ENCODE data around the gene KIF6.

Gene KIF6

DNA sequence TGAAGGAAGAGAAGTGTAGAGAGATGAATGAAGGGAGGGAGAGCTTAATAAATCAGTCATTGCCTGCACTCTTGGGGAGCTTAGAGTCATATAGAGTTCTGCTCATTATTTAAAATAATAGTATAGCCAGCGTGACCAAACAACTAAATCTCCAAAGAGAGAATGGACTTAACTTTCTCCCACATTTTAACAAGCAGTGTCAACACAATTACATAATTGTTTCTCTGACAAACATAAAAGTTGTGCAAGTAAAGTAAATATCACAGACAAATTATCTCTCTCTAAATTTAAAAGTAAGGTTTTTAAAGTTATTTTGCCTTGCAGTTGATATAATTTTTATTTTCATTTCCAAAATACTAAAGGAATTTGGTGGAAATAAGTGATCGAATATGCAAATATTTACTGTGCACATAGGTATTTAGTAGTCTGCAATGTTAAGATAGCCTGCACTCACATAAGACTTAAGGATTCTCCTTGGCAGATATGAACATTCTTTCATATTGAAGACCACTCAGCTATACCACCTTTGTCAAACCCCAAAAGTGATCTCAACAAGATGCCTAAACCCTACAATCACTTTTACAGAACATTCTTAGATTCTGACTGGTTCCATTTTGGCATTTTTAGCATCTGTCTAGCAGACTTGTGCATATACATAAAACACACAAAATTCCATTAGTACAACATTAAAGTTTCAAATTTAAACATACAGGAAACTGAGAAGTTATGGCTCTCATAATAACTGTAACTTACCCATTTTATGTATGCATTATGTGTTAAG is 67.7 kb downstream of the KIF6 start:
- no peak for DNase-seq

DNA sequence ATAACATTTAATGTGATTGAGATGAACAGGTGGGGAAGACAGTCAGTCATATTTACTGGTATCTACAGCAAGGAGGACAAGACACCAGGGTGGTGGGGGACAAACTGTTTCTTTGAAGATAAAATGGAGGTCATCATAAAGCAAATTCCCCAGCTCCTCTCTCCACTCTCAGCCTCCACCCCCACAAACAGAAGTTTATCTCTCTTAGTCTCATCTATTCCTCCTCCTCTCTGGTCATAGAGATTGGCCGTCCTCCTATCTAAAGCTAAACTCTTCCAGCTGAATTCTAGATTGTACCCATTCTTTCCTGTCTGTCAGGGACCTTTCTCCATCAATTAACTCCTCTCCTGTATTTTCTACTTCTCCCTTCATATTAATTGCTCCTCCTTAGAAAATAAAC is 71.1 kb downstream of the KIF6 start:
- no peak for DNase-seq

DNA sequence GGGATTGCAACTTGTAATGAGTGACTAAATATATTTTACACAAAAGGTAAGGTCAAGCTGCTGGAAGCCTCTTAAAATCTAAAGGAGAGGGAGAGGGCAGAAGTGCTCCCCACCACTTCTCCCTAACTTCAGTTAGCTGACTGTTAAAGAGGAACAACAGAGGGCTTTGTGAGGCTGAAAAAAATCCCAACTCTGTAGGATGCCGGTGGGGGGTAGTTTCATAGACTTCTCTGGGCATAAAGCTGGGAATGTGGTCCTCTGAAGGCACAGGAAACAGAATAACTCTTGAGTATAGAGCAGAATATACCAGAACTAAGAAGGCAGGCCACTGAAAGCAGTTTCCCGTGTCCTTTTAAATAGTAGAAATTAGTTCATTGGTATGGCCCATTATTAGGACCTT is 71.6 kb downstream of the KIF6 start:
- DNase-seq, result no peak

DNA sequence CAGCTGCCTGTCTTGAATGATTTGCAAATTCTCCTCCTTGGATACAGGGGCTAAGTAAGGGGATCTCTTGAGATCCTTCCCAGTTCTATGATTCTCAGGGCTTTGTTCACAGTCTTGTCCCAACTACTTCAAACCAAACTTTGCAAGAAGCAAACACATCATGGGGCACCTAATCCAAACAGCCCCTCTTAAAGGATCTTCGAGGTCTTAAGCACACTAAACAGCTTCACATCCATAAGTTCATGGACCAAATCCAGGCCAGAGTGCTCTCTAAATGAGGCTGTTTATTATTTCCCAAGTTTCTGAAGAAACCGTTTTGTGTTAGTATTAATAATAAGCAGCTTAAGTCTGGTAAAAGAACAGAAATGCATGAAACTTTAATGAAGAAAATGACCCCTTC is 75.2 kb downstream of the KIF6 start:
- no peak for DNase-seq

DNA sequence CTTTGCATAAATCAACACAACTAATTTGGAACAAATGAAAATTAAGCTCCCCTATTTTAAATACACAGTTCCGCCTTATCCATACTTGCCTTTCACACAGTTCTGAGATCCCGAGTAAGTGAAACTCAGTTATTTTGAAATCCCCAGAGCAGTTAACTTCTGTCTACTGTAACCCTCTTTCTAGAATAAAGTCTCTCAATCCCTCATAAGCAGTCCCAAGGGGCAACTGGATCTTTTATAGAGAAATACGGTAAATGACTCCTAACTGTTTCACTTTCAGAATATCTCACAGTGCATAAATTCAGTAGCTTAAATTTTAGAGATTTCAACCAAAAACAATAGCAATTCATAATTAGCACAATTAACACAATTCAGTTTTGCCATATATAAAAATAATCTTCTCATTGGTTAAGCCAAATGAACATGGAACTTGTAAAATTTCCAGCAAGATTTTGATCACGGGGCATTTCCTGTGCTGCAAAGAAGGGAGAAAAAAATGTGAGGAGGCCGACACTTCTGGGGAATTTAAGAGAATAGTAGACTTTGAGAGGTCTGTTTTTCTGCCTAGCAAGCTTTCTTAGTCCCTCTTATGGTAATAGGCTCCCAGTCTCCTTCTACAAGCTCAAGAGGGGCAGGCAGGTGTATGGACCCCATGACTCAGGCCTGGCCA is 78.3 kb downstream of the KIF6 start:
- DNase-seq, result no peak

DNA sequence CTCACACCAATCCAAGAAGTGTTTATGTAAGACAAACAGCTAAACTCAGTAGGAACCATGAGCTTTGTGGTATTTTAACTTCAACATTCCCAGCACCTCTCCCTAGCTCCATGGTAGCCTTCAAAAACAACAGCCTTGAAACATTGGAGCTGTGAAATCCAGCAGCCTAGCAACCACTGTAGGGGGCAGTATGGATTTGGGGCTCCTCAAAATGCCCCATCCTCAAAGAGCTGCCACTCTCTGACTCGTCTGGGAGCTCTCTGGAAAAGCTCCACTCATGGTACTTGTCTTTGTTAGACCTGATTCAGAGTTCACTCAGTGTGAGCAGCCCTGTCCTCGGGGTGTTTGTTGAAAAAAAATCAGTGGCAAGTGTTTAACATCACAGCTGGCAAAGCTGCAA is 82.9 kb downstream of the KIF6 start:
- DNase-seq, result no peak

DNA sequence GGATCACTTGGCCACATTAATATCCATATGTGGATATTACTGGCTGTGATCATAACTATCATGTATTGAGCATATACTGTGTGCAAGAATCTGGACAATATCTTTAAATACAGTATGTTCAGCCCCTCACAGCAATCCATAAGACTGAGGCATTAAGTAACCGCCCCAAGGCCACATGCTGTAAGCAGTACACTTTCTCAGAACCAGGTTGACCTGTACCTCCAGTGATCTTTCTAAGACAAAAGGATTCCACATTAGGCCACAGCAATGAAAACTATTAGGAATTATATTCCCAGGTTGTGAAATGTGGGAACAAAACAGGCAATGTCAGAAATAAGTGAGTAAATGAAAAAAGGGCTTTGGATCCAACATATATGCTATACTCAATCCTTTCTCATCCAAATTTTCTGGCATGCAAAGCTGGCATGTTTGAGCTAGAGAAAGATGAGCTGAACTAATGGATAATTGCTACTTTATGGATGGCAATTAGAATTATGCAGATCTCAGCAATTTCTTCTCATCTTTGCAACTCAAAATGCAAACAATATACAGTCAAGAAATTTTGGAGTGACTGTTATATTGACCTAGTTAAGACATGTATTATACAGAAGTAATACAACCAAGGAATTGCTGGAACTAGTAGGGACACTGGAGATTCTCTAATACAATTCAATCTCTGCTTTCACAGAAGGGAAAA is 86.9 kb downstream of the KIF6 start:
- no peak for DNase-seq

DNA sequence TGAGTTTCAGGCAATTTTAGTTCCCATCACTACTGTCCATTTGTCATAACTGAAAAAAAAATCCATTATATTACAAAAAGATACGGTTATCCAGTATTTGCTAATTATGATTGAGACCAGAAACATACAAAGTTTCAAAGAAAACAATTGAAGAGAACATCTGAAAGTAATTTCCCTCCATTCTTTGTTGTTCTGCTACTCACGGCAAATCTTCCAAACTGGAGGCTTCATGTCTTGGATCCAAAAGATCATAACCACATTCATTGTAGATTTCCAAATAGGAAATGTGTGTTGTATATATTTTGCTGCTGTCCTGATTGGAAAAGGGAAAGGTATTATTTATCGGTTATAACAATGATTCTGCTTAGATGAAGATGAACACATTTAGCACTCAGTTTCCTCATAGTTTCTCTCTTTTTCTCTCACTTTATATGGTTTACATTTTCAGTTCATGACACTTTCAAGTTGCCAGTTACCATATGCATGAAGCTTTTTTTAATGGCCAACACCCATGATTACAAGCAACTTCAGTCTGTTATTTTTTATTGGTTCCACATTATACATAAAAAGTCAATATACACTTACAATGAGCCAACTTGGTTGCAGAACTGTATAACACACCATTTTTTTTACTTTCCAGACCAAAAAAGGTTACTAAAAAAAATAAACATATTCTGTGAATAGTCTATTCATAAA is 90.4 kb downstream of the KIF6 start:
- DNase-seq, result no peak

DNA sequence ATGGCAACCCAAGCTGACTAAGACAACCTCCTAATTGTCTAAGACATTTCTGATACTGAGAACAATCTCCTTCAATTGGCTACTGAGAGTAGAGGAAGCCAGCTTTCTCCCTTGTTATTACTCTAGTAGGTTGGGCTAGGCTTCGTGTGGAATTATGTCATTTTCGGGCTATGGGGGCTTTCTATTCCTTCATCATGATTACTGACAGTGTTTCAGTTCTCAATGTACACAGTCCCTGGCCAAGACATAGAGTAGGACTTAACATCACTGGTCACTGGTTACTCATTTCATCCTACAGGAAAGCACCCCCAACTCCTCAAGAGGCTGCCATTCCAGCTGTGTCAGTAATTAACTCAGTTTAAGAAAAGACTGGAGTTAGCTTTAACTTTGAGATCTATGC is 100.0 kb downstream of the KIF6 start:
- no peak for DNase-seq

DNA sequence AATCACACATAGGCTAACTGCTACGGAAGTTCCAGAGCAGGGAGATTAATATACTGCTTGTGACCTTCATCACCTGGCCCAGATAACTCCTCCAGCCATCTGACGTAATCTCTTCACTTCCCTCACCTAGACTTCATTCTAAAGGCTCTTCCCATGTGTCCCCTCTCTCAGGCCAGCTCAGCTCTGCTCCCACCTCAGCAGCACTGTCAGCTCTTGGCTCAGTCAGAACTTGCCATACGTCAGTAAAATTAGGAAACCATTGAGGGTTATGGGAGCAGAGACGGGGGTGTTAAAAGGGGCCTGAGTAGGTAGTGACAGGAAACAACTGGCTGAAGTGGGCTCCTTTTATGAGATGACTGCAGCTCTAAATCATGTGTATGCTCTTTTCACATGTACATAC is 101.5 kb downstream of the KIF6 start:
- no peak for DNase-seq

DNA sequence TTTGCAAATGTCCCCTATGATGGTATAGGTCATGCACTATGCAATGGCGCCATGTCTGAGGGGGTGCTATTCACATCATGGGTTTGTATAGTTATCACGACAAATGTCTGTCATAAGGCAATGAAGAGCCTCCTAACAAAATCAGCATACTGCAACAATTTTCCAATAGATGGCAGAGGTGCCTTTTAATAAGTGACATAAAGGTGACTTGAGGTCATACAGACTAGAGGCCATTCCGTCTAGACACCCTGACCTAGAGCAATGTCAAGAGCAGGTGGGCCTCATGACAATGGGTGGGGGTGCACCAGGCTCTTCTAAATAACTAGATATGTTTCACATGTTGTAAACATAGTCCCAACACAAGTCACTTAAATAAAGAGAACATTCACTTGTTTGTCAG is 107.7 kb downstream of the KIF6 start:
- no peak for DNase-seq

DNA sequence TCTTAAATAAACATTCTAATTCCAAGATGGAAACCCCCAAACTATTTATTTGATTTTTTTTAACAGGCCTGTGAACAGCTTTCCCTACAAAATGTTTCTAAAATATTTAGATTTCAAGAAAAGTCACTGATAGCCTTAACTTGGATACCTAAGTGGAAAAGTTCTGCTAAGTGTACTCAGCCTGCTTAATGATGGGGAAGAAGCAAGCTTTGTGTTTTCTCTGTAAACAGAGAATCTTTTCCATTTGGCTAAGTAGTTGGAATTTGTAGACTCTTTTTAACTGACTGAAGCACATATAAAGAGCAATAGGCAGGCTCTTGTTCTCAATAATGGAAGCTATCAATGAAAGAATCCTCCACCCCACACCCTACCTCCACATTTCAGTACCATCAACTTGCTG is 108.2 kb downstream of the KIF6 start:
- no peak for DNase-seq

DNA sequence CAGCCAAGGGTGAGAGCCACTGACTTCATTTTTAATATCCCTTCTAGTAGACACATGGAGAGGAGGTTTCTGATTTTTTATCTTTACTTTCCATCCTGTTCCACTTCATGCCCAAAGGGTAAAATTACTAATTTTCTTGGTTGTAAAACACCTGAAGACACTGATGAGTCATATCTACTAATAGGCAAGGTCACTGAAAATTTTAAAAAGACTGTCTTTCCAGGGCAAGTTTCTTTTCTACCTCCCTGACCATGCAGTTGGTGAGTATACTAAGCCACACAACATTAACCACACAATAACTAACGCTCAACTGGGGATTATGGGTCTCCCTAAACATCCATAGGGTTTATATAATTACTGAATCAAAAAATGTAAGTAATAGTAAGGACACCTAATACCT is 109.6 kb downstream of the KIF6 start:
- DNase-seq, result no peak

DNA sequence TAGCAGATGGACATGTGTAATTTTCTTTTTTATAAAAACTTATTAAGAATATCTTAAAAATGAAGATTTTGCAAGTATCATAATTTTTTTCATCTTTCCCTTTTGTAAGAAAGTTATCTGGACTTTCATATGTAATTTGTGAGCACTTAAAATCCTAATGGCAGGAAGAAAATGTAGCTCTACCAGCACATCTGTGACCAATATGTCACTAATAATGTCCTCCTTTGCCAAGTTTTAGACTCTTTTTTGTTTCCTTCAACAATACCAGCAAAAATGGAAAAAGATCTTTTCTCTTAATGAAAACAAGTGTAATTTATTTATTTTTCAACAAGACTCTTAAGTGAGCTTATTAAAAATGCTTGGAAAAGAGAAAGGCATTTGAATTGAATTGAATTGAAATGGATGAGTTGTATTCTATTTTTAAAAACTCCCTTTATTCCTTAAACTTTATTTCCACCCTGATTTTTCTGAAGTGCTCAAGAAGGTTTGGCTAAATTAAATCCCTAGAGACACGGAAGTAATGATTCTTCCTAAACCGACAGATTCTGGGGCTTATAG is 110.7 kb downstream of the KIF6 start:
- DNase-seq, result no peak

DNA sequence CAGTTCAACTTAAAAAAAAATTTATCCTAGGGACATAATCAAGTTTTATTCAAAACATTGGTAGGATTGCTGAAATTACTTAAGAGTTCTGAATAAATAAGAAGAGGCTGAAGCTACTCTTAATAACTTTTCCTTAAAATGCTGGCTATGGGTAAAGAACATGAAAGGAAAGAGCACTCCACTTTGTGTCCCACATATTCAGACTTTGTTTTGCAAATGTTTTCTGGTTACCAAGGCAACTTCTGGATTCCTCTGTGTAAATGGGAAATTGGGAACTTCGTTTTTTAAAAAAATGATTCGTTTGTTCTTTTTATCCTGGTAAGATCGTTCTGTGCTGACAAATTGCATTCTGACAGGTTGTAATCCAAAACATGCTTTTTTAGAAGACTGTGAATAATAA is 115.0 kb downstream of the KIF6 start:
- DNase-seq, result no peak

DNA sequence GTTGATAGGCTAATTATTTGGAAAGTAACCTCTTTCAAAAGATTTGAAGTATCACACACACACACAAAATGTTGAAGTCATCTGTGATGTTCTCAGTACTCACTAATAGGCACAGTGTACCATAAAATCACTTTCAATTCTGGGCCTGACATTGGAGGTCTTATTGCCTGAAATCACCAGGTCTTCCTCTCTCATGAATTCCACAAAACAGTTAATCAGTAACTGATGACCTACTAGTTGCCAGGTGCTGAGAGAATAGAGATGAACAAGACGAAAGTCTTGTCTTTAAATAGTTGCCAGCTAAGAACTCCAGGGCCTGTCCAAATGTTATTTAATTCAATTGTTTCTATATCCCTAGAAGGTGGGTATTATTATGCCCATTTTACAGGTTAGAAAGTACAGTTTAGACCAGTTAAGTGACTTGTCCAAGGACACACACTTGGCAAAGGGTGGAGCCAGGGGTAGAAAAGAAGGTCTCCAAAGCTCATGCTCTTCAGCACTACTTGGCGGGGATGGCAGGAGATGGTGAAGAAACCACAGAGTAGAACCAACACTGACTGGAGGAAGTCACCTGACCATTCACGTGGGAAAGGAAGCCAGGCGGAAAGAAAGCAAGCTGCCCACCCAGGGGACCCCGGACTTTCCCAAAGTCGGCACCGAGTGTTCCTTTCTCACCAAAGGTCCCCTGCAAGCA is 116.4 kb downstream of the KIF6 start:
- no peak for DNase-seq

DNA sequence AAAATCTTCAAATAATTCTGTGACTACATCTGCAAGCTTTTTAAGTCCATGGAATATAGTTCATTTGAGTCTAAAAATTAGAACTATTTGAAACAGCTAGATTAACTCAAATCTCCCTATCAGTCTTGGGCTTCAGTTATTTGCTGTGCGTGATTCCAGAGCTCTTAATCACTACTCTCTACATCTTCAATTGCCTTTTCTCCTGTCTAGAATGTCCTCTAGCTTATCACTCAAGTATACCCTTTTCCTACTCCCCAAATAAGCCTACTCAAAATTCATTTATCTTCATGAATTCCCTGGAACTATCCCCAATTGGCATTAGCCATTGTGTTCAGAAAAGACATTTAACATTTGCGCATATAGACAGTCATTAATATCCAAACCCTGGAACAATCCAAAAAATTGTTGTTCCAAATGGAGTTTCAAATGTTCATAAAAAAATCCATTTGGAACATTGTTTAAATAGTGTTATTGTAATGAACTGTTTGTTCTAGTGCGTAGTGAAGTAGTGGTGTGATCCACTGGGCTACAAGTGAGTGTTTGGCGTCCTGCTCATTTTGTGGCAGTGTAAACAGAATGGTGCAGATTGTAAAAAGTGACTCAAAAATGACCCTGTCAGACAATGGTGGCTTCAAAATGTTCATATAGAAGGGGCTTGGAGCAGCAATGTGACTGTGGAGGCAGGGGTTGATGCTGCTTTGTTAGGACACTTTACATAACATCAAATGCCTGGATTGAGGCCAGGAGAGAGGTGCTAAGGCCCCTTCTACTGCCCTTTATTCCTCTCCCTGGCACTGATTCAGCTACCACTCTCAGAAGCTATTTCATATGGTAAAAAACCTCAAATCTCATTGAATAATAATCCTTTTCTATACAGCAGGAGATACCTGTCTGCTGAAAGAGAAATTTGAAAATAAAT is 122.3 kb downstream of the KIF6 start:
- DNase-seq, result no peak

DNA sequence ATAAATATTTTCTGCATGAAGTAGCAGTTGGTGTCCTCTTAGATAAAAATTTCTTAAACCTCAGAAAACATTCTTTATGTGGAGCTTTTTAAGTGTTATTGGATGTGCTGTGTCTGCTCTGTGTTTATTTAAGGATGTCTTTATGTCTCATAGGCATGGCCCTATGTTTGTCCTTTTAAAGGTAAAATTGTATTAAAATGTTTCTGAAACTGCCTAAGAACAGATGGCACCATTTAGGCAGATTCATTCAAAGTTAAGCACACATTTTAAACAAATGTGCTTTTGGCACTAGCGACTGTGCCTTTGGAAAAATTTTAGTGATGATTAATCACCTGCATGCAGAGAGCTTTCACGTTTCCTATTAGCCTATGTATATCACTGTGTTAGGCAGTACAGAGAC is 125.2 kb downstream of the KIF6 start:
- DNase-seq, result no peak

DNA sequence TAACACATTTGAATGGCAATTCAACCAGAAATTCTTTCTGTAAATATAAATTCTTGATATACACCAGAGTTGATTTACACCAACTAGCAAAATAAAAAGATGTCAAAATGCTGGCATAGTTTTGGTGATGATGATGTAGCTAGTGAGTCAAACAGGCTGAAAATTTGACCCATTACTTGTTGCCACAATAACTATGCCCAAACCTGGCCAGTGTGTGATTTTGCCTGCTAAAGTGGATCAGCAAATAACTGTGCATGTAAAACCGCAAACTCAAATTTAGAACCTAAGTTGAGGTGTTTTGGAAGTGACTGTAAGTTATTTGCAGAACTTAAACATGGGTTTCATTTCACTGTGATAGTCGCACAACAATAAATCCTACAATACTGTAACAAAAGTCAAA is 125.9 kb downstream of the KIF6 start:
- no peak for DNase-seq

DNA sequence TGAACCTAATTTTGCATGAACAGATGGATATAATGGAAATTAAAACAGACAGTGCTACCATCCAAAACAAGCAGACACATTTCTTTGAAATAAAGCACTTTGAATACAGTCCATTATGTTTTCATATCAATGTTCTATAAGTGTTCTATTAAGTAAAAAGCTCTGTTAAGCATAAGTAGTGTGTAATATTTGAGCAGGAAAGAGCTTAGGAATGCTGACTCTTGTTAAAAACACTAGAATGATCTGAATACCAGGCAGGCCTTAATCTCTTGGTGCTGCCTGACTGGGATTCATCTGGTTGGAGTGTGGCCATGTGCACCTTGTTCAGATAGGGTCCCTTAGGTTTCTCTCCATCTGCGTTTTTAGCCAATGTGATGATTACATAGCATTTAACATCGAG is 130.9 kb downstream of the KIF6 start:
- DNase-seq, result no peak

DNA sequence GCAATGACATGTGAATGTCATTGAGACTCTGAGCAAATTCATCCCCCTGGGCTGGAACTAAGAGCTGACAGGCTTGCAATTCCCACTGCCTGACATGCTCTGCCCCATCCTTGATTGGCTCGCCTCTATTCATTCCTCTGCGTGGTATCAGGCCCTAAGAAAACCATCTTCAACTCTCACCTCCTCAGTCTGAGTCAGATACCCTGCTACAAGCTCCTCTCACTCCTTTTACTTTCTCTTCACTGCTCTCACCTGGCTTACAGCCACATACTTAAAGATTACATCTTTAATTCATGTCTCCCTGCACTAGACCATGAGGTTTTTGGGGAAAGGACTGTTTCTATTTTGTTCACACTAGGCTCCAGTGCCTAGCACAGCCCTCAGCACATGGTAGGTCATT is 131.6 kb downstream of the KIF6 start:
- DNase-seq, result no peak

All from activated naive CD4-positive, alpha-beta T cell (primary cell).